GM21576 (cell line): ENCODE results near the gene FRA10AC1.

Experiments used
- ATAC-seq: cut with Tn5 transposase; IDR thresholded peaks from one replicate; pipeline ENCODE4 v1.9.1; 2021; ENCODE audit warnings: mild to moderate bottlenecking, moderate library complexity; ENCODE audit not compliant: unreplicated experiment

FRA10AC1 gene

GRCh38 chr10:93630625-93631557 is 71.5 kb downstream of the FRA10AC1 start:
- no peak for ATAC-seq

DNA sequence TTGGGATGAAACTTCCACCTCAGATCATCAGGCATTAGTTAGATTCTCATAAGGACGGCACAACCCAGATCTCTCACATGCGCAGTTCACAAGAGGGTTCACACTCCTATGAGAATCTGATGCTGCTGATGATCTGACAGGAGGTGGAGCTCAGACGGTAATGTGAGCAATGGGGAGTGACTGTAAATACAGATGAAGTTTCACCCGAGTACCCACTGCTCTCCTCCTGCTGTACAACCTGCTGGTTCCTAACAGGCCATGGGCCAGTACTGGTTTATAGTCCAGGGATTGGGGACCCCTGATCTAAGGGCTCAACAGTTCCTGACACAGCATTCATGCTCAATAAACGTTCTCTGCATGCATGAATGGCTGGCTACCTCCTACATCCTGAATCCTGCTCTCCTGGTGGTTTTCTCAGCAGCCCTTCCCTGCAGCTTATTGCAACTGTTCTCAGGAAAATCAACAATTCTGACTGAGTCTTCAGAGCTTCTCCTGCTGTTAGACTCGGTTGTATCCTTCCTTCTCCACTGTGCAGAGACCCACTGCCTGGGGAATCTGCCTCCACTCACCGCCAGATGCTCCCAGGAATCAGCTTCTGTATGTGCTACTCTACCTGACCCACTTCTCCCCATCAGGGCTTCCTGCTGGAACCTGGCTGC is 72.6 kb downstream of the FRA10AC1 start:
- ATAC-seq = no peak

DNA sequence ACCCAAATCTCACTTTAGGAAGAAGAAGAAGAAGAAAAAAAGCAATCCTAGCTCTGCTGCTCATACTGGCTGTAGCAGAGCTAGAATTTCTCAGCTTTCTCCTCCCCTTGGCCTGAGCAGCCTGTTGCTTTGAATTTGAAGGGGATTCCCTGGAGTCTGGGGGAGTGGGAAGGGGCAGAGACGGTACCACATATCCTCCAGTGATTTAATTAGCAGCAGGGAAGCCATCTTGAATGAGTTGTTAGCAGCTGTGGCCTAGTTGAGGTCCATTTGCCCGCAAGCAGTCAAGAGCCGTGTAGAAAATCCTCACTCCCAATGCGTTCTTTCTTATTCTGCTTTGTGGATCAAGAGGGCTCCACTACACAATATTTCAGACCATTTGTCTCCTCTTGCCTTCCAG is 73.5 kb downstream of the FRA10AC1 start:
- ATAC-seq = no peak

DNA sequence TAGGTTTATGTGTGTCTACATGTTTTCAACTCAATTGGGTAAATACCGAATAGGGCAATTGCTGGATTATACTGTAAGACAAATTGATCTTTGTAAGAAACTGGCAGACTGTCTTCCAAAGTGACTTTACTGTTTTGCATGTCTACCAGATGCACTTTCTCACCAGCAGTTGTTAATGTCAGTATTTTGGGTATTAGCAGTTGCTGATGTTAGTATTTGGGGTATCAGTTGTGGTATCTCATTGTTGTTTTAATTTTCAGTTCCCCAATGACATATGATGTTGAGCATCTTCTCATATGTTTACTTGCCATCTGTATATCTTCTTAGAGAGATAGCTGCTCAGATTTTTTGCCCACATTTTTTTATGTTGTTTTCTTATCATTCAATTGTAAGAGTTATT is 79.5 kb downstream of the FRA10AC1 start:
- ATAC-seq = no peak

- ATAC-seq = no peak
Measured at GRCh38 chr10:93620925-93621324, 81.5 kb downstream of the FRA10AC1 start.
